DND-41 (cell line): ENCODE data around the gene SMARCA2.

Experiments
- CTCF ChIP-seq: IDR thresholded peaks from 2 replicates; pipeline ENCODE4 v1.5.1; 2012; ENCODE audit warnings: borderline replicate concordance, low read length, moderate library complexity, mild to moderate bottlenecking; ENCODE audit not compliant: poor library complexity, severe bottlenecking; ENCODE audit errors: extremely low read depth
- EZH2 ChIP-seq: IDR thresholded peaks from 3 replicates; pipeline ENCODE4 v1.6.1; 2012; ENCODE audit warnings: borderline replicate concordance, low read depth, mild to moderate bottlenecking, moderate library complexity, low read length, inconsistent platforms; ENCODE audit not compliant: severe bottlenecking

- TF ChIP-seq CTCF (no peak), EZH2 (no peak)
Measured at GRCh38 chr9:2138646-2139045, 123.5 kb downstream of the SMARCA2 start.
